Stimulated activated CD4-positive, alpha-beta T cell treated with anti-CD3 and anti-CD28 coated beads, Interleukin-2, amount 100 ng/mL, for 48 hours (primary cell): ENCODE results near the gene CHI3L2.

ENCODE experiments used
- DNase-seq, 2 donors: peaks; one replicate each; pipeline ENCODE4 v3.0.0-alpha.2; 2020

CHI3L2 gene

DNA sequence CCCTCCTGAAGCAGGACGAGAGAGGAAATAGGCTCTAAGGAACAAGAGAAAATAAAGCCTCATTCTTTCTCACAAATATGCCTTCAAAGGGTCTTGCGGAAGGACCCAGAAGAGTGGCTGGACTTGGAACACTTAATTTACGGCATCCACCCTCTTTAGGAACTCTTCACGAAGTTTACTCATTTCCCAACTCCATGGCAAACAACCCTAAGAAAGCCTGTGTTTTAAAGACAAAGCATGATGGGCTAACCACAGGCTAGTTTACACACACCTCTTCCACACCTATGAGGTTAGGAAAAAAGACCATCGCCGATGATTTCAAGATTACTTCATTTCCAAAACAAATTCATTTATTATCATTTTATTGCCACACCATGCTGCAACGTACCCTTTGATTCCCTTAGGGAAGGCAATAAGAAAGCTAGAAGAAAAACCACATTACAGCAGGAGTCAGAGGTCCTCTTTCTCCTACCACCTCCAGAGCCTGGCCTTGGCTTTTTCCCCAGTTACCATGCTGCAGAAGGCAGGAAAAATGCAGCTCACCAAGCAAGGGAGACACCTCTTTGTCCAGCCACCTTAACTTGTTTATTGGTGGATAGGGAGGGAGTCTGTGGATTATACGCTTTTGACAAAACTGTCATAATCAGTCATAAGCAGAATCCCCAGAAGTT is 29.6 kb downstream of the CHI3L2 start:
- DNase-seq, result no peak

- DNase-seq, result no peak
Measured at GRCh38 chr1:111267801-111268508, 40.4 kb downstream of the CHI3L2 start.

GRCh38 chr1:111269825-111270406 is 42.4 kb downstream of the CHI3L2 start:
- no peak for DNase-seq

- no peak for DNase-seq
Measured at GRCh38 chr1:111270771-111271463, 43.4 kb downstream of the CHI3L2 start.

DNA sequence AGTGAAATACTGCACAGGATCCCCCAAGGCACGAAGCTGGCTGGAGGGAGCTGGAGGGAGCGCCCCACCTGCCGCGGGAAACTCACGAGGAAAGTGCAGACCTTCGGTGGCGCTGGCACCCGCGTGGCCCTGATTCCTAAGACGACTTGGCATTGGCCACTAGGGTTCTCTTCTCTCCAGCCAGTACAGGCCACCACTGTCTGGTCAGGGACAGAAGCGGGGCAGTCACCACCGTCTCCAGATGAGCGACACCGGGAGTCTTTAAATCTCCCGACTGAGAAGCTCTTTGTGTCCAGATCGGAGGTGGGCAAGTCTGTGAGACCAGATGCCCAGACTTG is 43.9 kb downstream of the CHI3L2 start:
- DNase-seq, result no peak

- DNase-seq, result no peak
Measured at GRCh38 chr1:111272081-111272480, 44.6 kb downstream of the CHI3L2 start.

- DNase-seq, result no peak
Measured at GRCh38 chr1:111274653-111275052, 47.1 kb downstream of the CHI3L2 start.

- peak in 1 of 2 donors; percentile 28 for DNase-seq
Measured at GRCh38 chr1:111275079-111275478, 47.6 kb downstream of the CHI3L2 start.

DNA sequence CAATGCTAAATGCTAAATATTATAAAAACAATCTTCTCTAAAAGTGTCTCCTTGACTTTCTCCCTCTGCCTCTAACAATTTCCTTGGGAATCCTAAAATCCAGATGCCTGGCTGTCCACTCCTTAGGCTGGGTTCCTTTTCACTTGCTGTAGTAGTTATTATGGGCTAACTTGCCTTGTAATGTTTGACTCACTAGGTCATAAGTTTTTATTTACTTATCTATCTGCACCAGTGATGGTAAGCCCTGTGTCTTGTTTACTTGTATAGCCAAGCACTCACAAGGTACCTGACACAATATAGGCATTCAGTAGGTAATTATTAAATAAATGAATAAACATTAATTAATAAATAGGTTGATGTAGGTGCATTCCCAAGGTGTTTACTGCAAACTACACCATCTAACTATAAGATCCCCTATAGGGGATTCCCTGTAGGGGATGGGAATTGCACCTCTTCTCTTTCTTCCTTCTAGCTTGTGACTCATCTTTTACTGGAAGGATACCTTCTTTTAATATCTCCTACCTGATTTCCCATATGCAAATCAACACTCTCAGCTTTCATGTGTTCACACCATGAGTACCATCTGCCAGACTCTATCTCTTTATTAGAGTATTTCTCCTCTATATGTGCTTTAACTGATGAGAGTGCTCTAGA is 48.4 kb downstream of the CHI3L2 start:
- no peak for DNase-seq

DNA sequence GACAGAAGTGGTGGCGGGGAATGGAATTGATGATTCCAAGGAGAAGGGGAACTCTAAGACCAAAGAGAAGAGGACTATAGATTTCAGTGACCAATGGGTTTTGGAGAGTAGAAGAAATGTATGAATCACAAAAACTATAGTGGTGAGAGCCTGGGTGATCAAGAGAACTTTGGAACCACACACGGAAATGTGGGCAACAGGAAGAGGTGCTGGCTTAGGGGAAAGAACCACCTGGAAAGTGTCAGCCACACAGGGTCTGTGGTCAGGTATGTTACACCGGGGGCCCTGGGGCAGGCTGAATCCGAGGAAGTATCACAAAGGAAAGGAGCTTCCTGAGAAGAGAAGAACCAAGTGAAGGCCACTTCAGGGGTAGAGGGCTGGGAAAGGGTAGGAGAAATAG is 51.6 kb downstream of the CHI3L2 start:
- DNase-seq, result no peak

DNA sequence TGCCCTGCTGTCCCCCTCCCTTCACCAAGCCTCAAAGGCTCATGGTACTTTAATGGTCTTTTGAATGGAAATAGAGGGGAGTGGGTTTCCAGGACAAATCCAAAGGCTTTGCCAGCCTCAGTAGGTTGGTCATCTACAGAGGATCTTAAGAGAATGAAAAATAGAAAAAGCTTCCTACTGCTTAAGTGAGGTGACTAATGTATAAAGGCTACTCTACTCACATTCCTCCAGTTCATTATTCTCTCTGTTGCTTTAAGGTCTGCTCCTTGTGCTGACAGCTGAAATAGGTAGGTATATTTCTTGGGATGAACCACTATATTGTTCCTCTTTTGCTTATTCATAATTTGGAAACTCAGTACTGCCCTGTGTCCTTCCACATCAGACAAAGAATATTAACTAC is 52.8 kb downstream of the CHI3L2 start:
- DNase-seq, result no peak

DNA sequence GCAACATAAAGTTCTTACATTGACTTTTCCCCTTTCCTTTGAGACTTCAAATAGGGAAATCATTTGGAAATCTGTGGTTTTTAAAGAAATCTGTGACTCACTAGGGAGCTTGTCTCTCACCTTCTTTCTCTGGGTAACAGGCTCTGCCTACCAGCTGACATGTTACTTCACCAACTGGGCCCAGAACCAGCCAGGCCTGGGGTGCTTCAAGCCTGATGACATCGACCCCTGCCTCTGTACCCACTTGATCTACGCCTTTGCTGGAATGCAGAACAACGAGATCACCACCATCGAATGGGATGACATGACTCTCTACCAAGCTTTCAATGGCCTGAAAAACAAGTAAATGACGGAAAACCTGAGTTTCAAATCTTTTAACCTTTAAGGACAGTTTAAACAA is 53.9 kb downstream of the CHI3L2 start:
- DNase-seq, result no peak

GRCh38 chr1:111283838-111284237 is 56.3 kb downstream of the CHI3L2 start:
- DNase-seq, result no peak

DNA sequence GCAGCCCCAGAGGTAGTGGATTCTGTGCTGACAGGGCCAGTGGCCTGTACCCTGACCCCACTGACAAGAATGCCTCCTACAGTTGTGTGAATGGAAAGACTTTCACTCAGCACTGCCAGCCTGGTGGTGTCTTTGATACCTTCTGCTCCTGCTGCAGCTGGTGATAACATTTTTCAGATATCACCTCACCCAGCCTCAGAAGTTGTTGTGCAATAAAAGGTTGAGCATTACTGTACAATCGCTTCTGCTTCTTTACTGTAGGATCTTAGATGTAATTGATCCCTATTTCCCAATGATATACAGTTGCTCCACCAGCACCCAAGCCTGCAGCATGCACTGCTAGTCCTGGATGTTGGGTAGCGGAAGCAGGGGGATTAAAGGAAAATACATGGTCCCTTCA is 58.4 kb downstream of the CHI3L2 start:
- no peak for DNase-seq

DNA sequence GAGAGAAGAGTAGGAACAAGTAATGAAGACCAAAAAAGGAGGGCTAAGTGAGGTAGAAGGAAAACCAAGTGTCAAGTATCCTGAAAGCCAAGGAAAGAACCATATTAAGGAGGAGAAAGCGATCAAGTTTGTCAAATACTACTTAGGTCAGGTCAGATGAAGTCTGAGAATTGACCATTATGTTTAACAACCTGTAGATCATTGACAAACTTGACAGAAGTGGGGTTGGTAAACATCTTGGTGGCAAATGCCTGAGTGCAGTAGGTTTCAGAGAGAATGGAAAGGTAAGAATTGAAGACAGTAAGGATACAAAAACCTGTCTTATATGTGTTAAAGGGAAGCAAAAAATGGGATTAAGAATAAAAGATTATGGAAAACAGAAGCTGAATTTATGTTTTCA is 59.4 kb downstream of the CHI3L2 start:
- no peak for DNase-seq

DNA sequence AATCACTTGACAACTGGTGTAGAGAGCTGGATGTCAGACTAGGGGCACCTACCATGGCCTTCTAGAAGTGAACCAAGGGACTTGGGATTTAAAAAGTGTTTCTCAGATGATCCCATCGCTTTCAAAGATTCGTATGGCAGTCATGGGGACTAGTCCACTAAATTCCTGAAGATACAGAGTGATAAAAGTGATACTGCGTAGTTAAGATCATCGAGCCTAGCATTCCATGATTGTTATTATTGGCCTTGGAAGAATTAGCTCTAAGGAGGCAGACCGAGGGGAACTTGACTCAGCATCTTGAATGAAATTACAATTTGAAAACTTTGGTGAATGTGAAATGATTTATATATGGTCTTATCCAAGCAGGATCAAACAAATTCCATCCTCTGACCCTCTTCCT is 61.9 kb downstream of the CHI3L2 start:
- no peak for DNase-seq

DNA sequence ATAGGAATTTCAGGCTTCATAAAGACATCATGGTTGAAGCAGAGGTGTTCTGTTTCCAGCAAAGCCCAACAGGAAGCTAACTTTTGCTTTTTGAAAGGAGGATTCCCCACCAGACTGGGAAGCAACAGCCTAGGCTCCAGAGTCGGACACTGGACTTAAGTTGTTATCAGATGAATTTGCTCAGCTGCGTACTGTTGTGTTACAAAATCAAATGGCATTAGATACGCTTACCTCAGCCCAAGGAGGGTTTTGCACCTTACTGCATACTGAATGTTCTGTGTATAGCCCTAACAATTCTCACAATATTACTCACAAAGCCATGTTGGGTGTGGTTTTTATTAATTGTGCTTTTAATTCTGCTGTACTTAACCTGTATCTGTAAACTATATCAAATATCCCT is 62.6 kb downstream of the CHI3L2 start:
- no peak for DNase-seq

- DNase-seq, result no peak
Measured at GRCh38 chr1:111290630-111291029, 63.1 kb downstream of the CHI3L2 start, which contains the start of gene CHIA. Gene CHIA (plus strand): TSS chr1:111290851. CDS start chr1:111310468, 19,617 bp downstream.
